GM19438 (cell line): ENCODE data around the gene FAM222A.

Experiments used
- ATAC-seq: cut with Tn5 transposase; IDR thresholded peaks from one replicate; pipeline ENCODE4 v1.9.1; 2021; ENCODE audit warnings: low read depth; ENCODE audit not compliant: unreplicated experiment

FAM222A gene

GRCh38 chr12:109710747-109711595 lies 2.7 kb upstream of the FAM222A start:
- ATAC-seq, result no peak

GRCh38 chr12:109711596-109712461 lies 1.8 kb upstream of the FAM222A start:
- ATAC-seq, result no peak

GRCh38 chr12:109714141-109714912 lies 702 bp downstream of the FAM222A start:
- peak; percentile 32 for ATAC-seq

GRCh38 chr12:109714913-109715244 lies 1.3 kb downstream of the FAM222A start:
- ATAC-seq, result no peak

- no peak for ATAC-seq
Observed at GRCh38 chr12:109715310-109716091, 1.9 kb downstream of the FAM222A start.

- ATAC-seq, result no peak
Observed at GRCh38 chr12:109716092-109716479, 2.5 kb downstream of the FAM222A start.

GRCh38 chr12:109716512-109717389 lies 3.1 kb downstream of the FAM222A start:
- ATAC-seq, result no peak

GRCh38 chr12:109717390-109718357 lies 4.0 kb downstream of the FAM222A start:
- no peak for ATAC-seq

- no peak for ATAC-seq
Observed at GRCh38 chr12:109718390-109718789, 4.8 kb downstream of the FAM222A start.

GRCh38 chr12:109719123-109720022 lies 5.7 kb downstream of the FAM222A start:
- no peak for ATAC-seq

- ATAC-seq, result no peak
Observed at GRCh38 chr12:109720152-109720856, 6.7 kb downstream of the FAM222A start.

GRCh38 chr12:109720857-109721189 lies 7.2 kb downstream of the FAM222A start:
- ATAC-seq, result no peak

GRCh38 chr12:109721276-109721675 lies 7.7 kb downstream of the FAM222A start:
- ATAC-seq, result no peak

GRCh38 chr12:109722022-109722720 lies 8.5 kb downstream of the FAM222A start:
- ATAC-seq, result no peak

- ATAC-seq, result no peak
Observed at GRCh38 chr12:109722721-109723094, 9.1 kb downstream of the FAM222A start.

- ATAC-seq, result no peak
Observed at GRCh38 chr12:109723311-109723881, 9.8 kb downstream of the FAM222A start.
